HCT116 (cell line): Measurements from ENCODE around the gene GOLGA6L7. TPM values are rescaled to one million over a fixed set of nuclear protein-coding genes. Genes with fewer than 3 reads are reported as not detected.

Source experiments
- ATAC-seq: fragments of 200-7000 bp; cut with Tn5 transposase; 2 replicates; pipeline ENCODE4 v1.9.1; 2020; ENCODE audit warnings: mild to moderate bottlenecking, moderate library complexity
- BruUV-seq: library from RNA; stranded (reverse); fragments of 400-500 nt; replicated peaks from 2 replicates; lab custom pipeline; 2021; lab: Mats Ljungman, UMichigan
- CTCF ChIA-PET: fragments of 300-600 bp; sonication (Branson Sonifier 250); formaldehyde crosslinking; loops from one replicate; lab custom pipeline; 2021; ENCODE audit warnings: antibody characterized with exemption; lab: Charles Lee
- POLR2A ChIA-PET: fragments of 300-600, 350-600 bp; sonication (Branson Sonifier 250); formaldehyde crosslinking; loops from one replicate; lab custom pipeline; 2021; ENCODE audit warnings: antibody characterized with exemption; lab: Charles Lee
- RAD21 ChIA-PET, 2 experiments: fragments of 300-600 bp; sonication (Branson Sonifier 250); formaldehyde crosslinking; loops; one replicate each; lab custom pipeline; 2023; ENCODE audit warnings: low total read pairs in 2 of 2; ENCODE audit not compliant: uncharacterized antibody in 2 of 2, unreplicated experiment in 2 of 2, low non-redundant PET in 1 of 2; lab: Charles Lee
- DNase-seq: peaks from one replicate; pipeline ENCODE4 v3.0.0-alpha.2; 2010; ENCODE audit warnings: low read depth, low spot score
- H2AFZ ChIP-seq: fragments of 200-600 bp; shearing (Covaris generic), sonication (generic); 2 replicates; pipeline ENCODE4 v1.6.1; 2017; ENCODE audit warnings: low read depth, mixed run types, mixed read lengths, antibody characterized with exemption, low read length; ENCODE audit not compliant: poor library complexity, severe bottlenecking
- H3K27ac ChIP-seq: 2 replicates; pipeline ENCODE4 v1.5.1; 2012; ENCODE audit warnings: low read depth, low read length
- H3K27me3 ChIP-seq: fragments of 200-600 bp; sonication (generic); 2 replicates; pipeline ENCODE4 v1.6.1; 2016; ENCODE audit warnings: mixed run types, low read length, mixed read lengths; ENCODE audit not compliant: insufficient read depth
- H3K36me3 ChIP-seq, 2 experiments: fragments of 200-500 bp in 1 of 2; fragments of 200-600 bp in 1 of 2; sonication (Bioruptor generic) in 1 of 2; sonication (generic) in 1 of 2; 2 replicates each; pipeline versions ENCODE4 v1.5.1 to v1.6.1; 2014 to 2016; ENCODE audit warnings: low read length in 2 of 2, inconsistent platforms in 1 of 2, mixed read lengths in 1 of 2, mixed run types in 1 of 2; ENCODE audit not compliant: insufficient read depth in 2 of 2, control insufficient read depth in 1 of 2
- H3K4me1 ChIP-seq, 2 experiments: fragments of 200-600 bp in 1 of 2; sonication (generic) in 1 of 2; 2 replicates each; pipeline versions ENCODE4 v1.5.1 to v1.6.1; 2012 to 2017; ENCODE audit warnings: low read length in 2 of 2, inconsistent platforms in 1 of 2, mild to moderate bottlenecking in 1 of 2, mixed read lengths in 1 of 2, mixed run types in 1 of 2, moderate library complexity in 1 of 2; ENCODE audit not compliant: insufficient read depth in 2 of 2, control insufficient read depth in 1 of 2
- H3K4me2 ChIP-seq: fragments of 200-600 bp; sonication (generic); 2 replicates; pipeline ENCODE4 v1.6.1; 2017; ENCODE audit warnings: mixed run types, low read length, mixed read lengths
- H3K4me3 ChIP-seq, 2 experiments: fragments of 200-600 bp in 1 of 2; sonication (generic) in 1 of 2; replicated peaks in 1 of 2; 2 replicates each; pipeline ENCODE4 v1.5.1; 2011 to 2016; ENCODE audit warnings: low read length in 2 of 2, control low read depth in 1 of 2, low read depth in 1 of 2, mild to moderate bottlenecking in 1 of 2, mixed read lengths in 1 of 2, mixed run types in 1 of 2
- H3K79me2 ChIP-seq: fragments of 200-600 bp; sonication (generic); 2 replicates; pipeline ENCODE4 v1.6.1; 2017; ENCODE audit warnings: mild to moderate bottlenecking, mixed run types, low read length, moderate library complexity, mixed read lengths; ENCODE audit not compliant: insufficient read depth
- H3K9ac ChIP-seq: fragments of 200-600 bp; sonication (generic); 2 replicates; pipeline ENCODE4 v1.6.1; 2016; ENCODE audit warnings: low read length, mixed read lengths
- H3K9me2 ChIP-seq: fragments of 200-600 bp; sonication (generic), shearing (Covaris generic); 2 replicates; pipeline ENCODE4 v1.6.1; 2017; ENCODE audit warnings: mixed run types, mild to moderate bottlenecking, moderate library complexity; ENCODE audit not compliant: insufficient read depth
- H3K9me3 ChIP-seq, 2 experiments: fragments of 200-500 bp in 1 of 2; fragments of 200-600 bp in 1 of 2; sonication (Bioruptor generic) in 1 of 2; sonication (generic) in 1 of 2; 2 replicates each; pipeline ENCODE4 v1.6.1; 2014 to 2017; ENCODE audit warnings: low read length in 2 of 2, mixed read lengths in 2 of 2, inconsistent platforms in 1 of 2, low read depth in 1 of 2, mild to moderate bottlenecking in 1 of 2, mixed run types in 1 of 2, moderate library complexity in 1 of 2; ENCODE audit not compliant: control insufficient read depth in 1 of 2, insufficient read depth in 1 of 2
- H4K20me1 ChIP-seq: fragments of 200-600 bp; sonication (generic), shearing (Covaris generic); 2 replicates; pipeline ENCODE4 v1.6.1; 2017; ENCODE audit warnings: mixed run types, mild to moderate bottlenecking, moderate library complexity; ENCODE audit not compliant: insufficient read depth
- CEBPB ChIP-seq: IDR thresholded peaks from 2 replicates; pipeline ENCODE4 v1.6.1; 2012; ENCODE audit warnings: low read depth
- EZH2phosphoT487 ChIP-seq: fragments of 200-600 bp; IDR thresholded peaks from 2 replicates; pipeline ENCODE4 v1.6.1; 2018; ENCODE audit warnings: antibody characterized with exemption, borderline replicate concordance
- FOSL1 ChIP-seq: IDR thresholded peaks from 2 replicates; pipeline ENCODE4 v1.6.1; 2012; ENCODE audit warnings: low read depth
- JUND ChIP-seq: IDR thresholded peaks from 2 replicates; pipeline ENCODE4 v1.6.1; 2012
- POLR2A ChIP-seq: IDR thresholded peaks from 2 replicates; pipeline ENCODE4 v1.7.0; 2011; ENCODE audit warnings: borderline replicate concordance; ENCODE audit not compliant: insufficient read depth, insufficient read length; ENCODE audit errors: extremely low read depth
- POLR2AphosphoS5 ChIP-seq: IDR thresholded peaks from 2 replicates; pipeline ENCODE4 v1.6.1; 2011; ENCODE audit warnings: mild to moderate bottlenecking, low read depth, low read length, moderate library complexity
- SP1 ChIP-seq: IDR thresholded peaks from 2 replicates; pipeline ENCODE4 v1.6.1; 2012; ENCODE audit warnings: low read depth
- SRF ChIP-seq: IDR thresholded peaks from 2 replicates; pipeline ENCODE4 v1.6.1; 2012; ENCODE audit warnings: low read depth
- TCF7L2 ChIP-seq: IDR thresholded peaks from 2 replicates; pipeline ENCODE4 v1.7.0; 2011; ENCODE audit warnings: borderline replicate concordance, inconsistent platforms; ENCODE audit not compliant: insufficient read depth, insufficient read length; ENCODE audit errors: extremely low read depth
- YY1 ChIP-seq: IDR thresholded peaks from 2 replicates; pipeline ENCODE4 v1.6.1; 2011; ENCODE audit warnings: low read length, low read depth, moderate library complexity, mild to moderate bottlenecking; ENCODE audit not compliant: insufficient replicate concordance; ENCODE audit errors: extremely low read depth
- ZFX ChIP-seq: fragments of 450-650 bp; IDR thresholded peaks from 2 replicates; pipeline ENCODE4 v1.6.1; 2017
- ZNF274 ChIP-seq: fragments of 200-500 bp; sonication (Bioruptor generic); IDR thresholded peaks from 2 replicates; pipeline ENCODE4 v1.6.1; 2014; ENCODE audit warnings: mild to moderate bottlenecking, low read depth, low read length, inconsistent platforms
- intact Hi-C: fragments of 100-400 bp; cut with micrococcal nuclease; formaldehyde crosslinking; loops from 2 replicates; pipeline ENCODE4 v1.10.0; 2022
- total RNA-seq: library from RNA; stranded (reverse); gene quantifications from one replicate; pipeline ENCODE4 v1.2.1, GENCODE V29; 2021; ENCODE audit not compliant: unreplicated experiment
- TF ChIP-seq, protein P1 (sequence below), 3 experiments: fragments of 200-600 bp in 1 of 3; sonication (generic) in 1 of 3; IDR thresholded peaks in 2 of 3; conservative IDR thresholded peaks in 1 of 3; 2 replicates each; pipeline ENCODE4 v1.5.1; 2012 to 2017; ENCODE audit warnings: low read depth in 2 of 3, low read length in 2 of 3, antibody characterized with exemption in 1 of 3, borderline replicate concordance in 1 of 3, control low read depth in 1 of 3, mild to moderate bottlenecking in 1 of 3, mixed read lengths in 1 of 3, mixed run types in 1 of 3, moderate library complexity in 1 of 3; ENCODE audit not compliant: insufficient read depth in 1 of 3
- TF ChIP-seq, protein P2 (sequence below): IDR thresholded peaks from 2 replicates; pipeline ENCODE4 v1.6.1; 2012

Gene GOLGA6L7
- total RNA-seq, 1 experiment from 2014 or later = not detected

DNA sequence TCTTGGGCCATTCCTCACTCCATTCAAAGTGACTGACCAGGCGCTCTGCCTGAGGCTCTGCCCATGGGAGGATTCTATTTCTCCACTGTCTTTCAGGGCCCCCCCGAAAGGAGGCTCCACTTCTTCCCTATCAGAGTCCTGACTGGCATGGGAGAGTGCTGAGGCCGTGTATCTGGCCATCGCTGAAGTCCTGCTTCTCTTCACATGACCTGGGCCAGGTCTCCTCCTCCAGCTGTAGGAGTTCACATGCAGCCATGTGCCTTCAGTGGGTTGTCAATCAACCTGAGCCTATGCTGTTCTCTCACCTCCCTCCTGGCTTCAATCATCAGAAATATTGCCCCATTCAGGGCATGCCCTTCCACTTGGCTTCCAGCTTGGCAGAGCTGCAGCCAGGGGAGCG, 24.6 kb upstream of the GOLGA6L7 start:
- H3K4me3 ChIP-seq = no peak overlapping the region
- H3K9me2 ChIP-seq = no peaks in the 10 kb centered on the region
- H3K4me1 ChIP-seq = no peaks in the 10 kb centered on the region
- H4K20me1 ChIP-seq = no peaks in the 10 kb centered on the region
- H3K36me3 ChIP-seq = no peaks in the 10 kb centered on the region
- H3K27me3 ChIP-seq = no peaks in the 10 kb centered on the region
- RAD21 ChIA-PET = no interaction called here
- no peaks in the 10 kb centered on the region for H3K9me3 ChIP-seq
- H3K27ac ChIP-seq = no peak overlapping the region
- H3K79me2 ChIP-seq = no peaks in the 10 kb centered on the region
- no TSS peak for BruUV-seq
- TF ChIP-seq POLR2AphosphoS5 (no peak), EZH2phosphoT487 (no peak), JUND (no peak), YY1 (no peak)
- TF ChIP-seq, all 23 proteins: peak for 0
- H3K9ac ChIP-seq = no peak overlapping the region
- no peak overlapping the region for H3K4me2 ChIP-seq
- ChIA-PET CTCF (no interaction called here), POLR2A (no interaction called here)
- no peak overlapping the region for H2AFZ ChIP-seq
- DNase-seq = no peak
- ATAC-seq = no peak
- intact Hi-C loops = no loop called here

DNA sequence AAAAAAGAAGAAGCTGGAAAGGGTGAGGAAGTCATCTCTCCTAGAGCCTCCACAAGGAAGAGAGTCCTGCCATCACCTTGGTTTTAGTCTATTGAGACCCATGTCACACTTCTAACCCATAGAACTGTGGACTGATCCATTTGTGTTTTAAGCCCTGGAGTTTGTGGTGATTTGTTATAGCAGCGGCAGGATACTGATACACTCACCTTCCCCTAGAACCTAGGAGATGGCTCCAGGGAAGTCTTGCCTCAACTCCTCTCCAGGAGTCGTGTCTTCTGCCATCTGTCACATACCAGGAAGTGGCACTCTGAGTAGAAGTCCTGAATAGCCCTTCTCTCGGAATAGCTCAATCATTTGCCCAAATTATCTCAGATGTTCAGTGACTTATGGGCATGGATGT, 22.7 kb upstream of the GOLGA6L7 start:
- Histone ChIP-seq H3K27ac (no peak overlapping the region), H3K79me2 (no peaks in the 10 kb centered on the region), H3K9me3 (no peaks in the 10 kb centered on the region), H3K4me2 (no peak overlapping the region), H3K27me3 (no peaks in the 10 kb centered on the region), H3K4me1 (no peaks in the 10 kb centered on the region), H3K9ac (no peak overlapping the region), H3K36me3 (no peaks in the 10 kb centered on the region), H4K20me1 (no peaks in the 10 kb centered on the region), H3K4me3 (no peak overlapping the region), H3K9me2 (no peaks in the 10 kb centered on the region), H2AFZ (no peak overlapping the region)
- no peak for ATAC-seq
- no TSS peak for BruUV-seq
- POLR2A ChIA-PET = no interaction called here
- intact Hi-C loops = no loop called here
- CTCF ChIA-PET = no interaction called here
- TF ChIP-seq FOSL1 = no peak
- no peak for TF ChIP-seq JUND
- no peak for TF ChIP-seq EZH2phosphoT487
- no peak for TF ChIP-seq POLR2A
- TF ChIP-seq SRF = no peak
- TF ChIP-seq, protein P1, sequence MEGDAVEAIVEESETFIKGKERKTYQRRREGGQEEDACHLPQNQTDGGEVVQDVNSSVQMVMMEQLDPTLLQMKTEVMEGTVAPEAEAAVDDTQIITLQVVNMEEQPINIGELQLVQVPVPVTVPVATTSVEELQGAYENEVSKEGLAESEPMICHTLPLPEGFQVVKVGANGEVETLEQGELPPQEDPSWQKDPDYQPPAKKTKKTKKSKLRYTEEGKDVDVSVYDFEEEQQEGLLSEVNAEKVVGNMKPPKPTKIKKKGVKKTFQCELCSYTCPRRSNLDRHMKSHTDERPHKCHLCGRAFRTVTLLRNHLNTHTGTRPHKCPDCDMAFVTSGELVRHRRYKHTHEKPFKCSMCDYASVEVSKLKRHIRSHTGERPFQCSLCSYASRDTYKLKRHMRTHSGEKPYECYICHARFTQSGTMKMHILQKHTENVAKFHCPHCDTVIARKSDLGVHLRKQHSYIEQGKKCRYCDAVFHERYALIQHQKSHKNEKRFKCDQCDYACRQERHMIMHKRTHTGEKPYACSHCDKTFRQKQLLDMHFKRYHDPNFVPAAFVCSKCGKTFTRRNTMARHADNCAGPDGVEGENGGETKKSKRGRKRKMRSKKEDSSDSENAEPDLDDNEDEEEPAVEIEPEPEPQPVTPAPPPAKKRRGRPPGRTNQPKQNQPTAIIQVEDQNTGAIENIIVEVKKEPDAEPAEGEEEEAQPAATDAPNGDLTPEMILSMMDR (IDR thresholded peaks at IDR 0.05 in 2 of 3, conservative IDR thresholded peaks at IDR 0.05 in 1 of 3; ENCODE audit: borderline replicate concordance in 1 of 3, insufficient read depth in 1 of 3, low read depth in 2 of 3, low read length in 2 of 3) = no peak
- no peak for TF ChIP-seq SP1
- TF ChIP-seq, protein P2, sequence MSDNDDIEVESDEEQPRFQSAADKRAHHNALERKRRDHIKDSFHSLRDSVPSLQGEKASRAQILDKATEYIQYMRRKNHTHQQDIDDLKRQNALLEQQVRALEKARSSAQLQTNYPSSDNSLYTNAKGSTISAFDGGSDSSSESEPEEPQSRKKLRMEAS = no peak
- no peak for TF ChIP-seq CEBPB
- no peak for TF ChIP-seq ZNF274
- no peak for TF ChIP-seq ZFX
- no peak for TF ChIP-seq TCF7L2
- DNase-seq = no peak
- RAD21 ChIA-PET = no interaction called here
